NCI-H82 treated with DMSO at 0.1 percent for 48 hours (cell line): ENCODE data around the gene DCLK1.
"Not testable (repeated sequence)": the region's sequence is repeated elsewhere in the genome, so short reads cannot be mapped to it uniquely, and the experiment has no call there.

Source experiments
- DNase-seq: peaks from one replicate; lab custom pipeline; 2025; ENCODE audit not compliant: unreplicated experiment; lab: John Stamatoyannopoulos, UW

DCLK1 gene

GRCh38 chr13:35987572-35988513, 143.3 kb downstream of the DCLK1 start:
- DNase-seq, result no peak

GRCh38 chr13:35984776-35985453, 146.3 kb downstream of the DCLK1 start:
- no peak for DNase-seq

GRCh38 chr13:35984287-35984686, 146.9 kb downstream of the DCLK1 start:
- no peak for DNase-seq

GRCh38 chr13:35983703-35984102, 147.5 kb downstream of the DCLK1 start:
- DNase-seq, result not testable (repeated sequence)

- DNase-seq, result no peak
These were observed 148.0 kb downstream of the DCLK1 start for GRCh38 chr13:35983206-35983605.

- no peak for DNase-seq
These were observed 151.7 kb downstream of the DCLK1 start for GRCh38 chr13:35979361-35979951.

- peak; percentile 21 for DNase-seq
These were observed 152.4 kb downstream of the DCLK1 start for GRCh38 chr13:35978607-35979316.

- DNase-seq, result no peak
These were observed 154.1 kb downstream of the DCLK1 start for GRCh38 chr13:35977060-35977459.

GRCh38 chr13:35976126-35976525, 155.1 kb downstream of the DCLK1 start:
- DNase-seq, result no peak

GRCh38 chr13:35966951-35967350, 164.2 kb downstream of the DCLK1 start:
- not testable (repeated sequence) for DNase-seq

- DNase-seq, result no peak
These were observed 165.2 kb downstream of the DCLK1 start for GRCh38 chr13:35966024-35966423.

GRCh38 chr13:35965226-35965927, 165.8 kb downstream of the DCLK1 start:
- DNase-seq, result no peak

GRCh38 chr13:35964863-35965180, 166.4 kb downstream of the DCLK1 start:
- no peak for DNase-seq

GRCh38 chr13:35964011-35964862, 166.9 kb downstream of the DCLK1 start:
- no peak for DNase-seq

- no peak for DNase-seq
These were observed 169.5 kb downstream of the DCLK1 start for GRCh38 chr13:35961461-35962220.

GRCh38 chr13:35961002-35961401, 170.2 kb downstream of the DCLK1 start:
- DNase-seq, result no peak

- DNase-seq, result no peak
These were observed 173.2 kb downstream of the DCLK1 start for GRCh38 chr13:35957996-35958395.

- DNase-seq, result no peak
These were observed 173.9 kb downstream of the DCLK1 start for GRCh38 chr13:35957241-35957731.

GRCh38 chr13:35956074-35956473, 175.1 kb downstream of the DCLK1 start:
- peak; percentile 65 for DNase-seq
